Ascending aorta (tissue), 2 donors: ENCODE results near the gene MARCOL. TPM values are rescaled to one million over a fixed set of nuclear protein-coding genes. Genes with fewer than 3 reads are reported as not detected.

Source experiments
- DNase-seq, 2 donors: peaks; one replicate each; pipeline ENCODE4 v3.0.0-alpha.2; 2019; ENCODE audit warnings: low spot score in 2 of 2
- H3K27ac ChIP-seq, 2 donors: fragments of 200-600 bp; sonication (generic); one replicate each; pipeline ENCODE4 v1.5.1; 2016 to 2017; ENCODE audit warnings: mild to moderate bottlenecking in 1 of 2
- H3K27me3 ChIP-seq: fragments of 200-600 bp; sonication (generic); one replicate; pipeline ENCODE4 v1.5.1; 2017
- H3K36me3 ChIP-seq, 2 donors: fragments of 200-600 bp; sonication (generic); one replicate each; pipeline ENCODE4 v1.5.1; 2016
- H3K4me1 ChIP-seq, 2 donors: fragments of 200-600 bp; sonication (generic); one replicate each; pipeline ENCODE4 v1.5.1; 2016 to 2017; ENCODE audit warnings: mild to moderate bottlenecking in 1 of 2
- H3K4me3 ChIP-seq, 2 donors: fragments of 200-600 bp; sonication (generic); one replicate each; pipeline ENCODE4 v1.5.1; 2016 to 2017; ENCODE audit warnings: mild to moderate bottlenecking in 1 of 2
- H3K9me3 ChIP-seq, 2 donors: fragments of 200-600 bp; sonication (generic); one replicate each; pipeline ENCODE4 v1.5.1; 2016
- CTCF ChIP-seq, 3 experiments: fragments of 200-600 bp in 2 of 3; fragments of 450-650 bp in 1 of 3; sonication (generic) in 2 of 3; IDR thresholded peaks; one replicate each; pipeline ENCODE4 v1.5.1; 2016 to 2019; ENCODE audit warnings: antibody characterized with exemption in 3 of 3, mild to moderate bottlenecking in 1 of 3, moderate library complexity in 1 of 3
- intact Hi-C: fragments of 100-400 bp; cut with DNase I; formaldehyde crosslinking; loops from one replicate; pipeline ENCODE4 v1.15.1; 2023
- total RNA-seq: library from RNA; depleted of rRNA; stranded (reverse); fragments of >200 nt; gene quantifications from one replicate; pipeline ENCODE4 v1.1.0, GENCODE V29; 2016

The MARCOL gene
- total RNA-seq, 1 donor from 2014 or later = not detected

- TF ChIP-seq CTCF (IDR thresholded peaks at IDR 0.05) = no peak
- Histone ChIP-seq H3K4me1 (no peaks in the 10 kb centered on the region), H3K4me3 (no peak overlapping the region), H3K27ac (no peak overlapping the region), H3K36me3 (no peaks in the 10 kb centered on the region), H3K27me3 (no peaks in the 10 kb centered on the region), H3K9me3 (no peaks in the 10 kb centered on the region)
- no peak for DNase-seq
- intact Hi-C loops = no loop called here
Measured at GRCh38 chr5:148214665-148215185, 23.6 kb upstream of the MARCOL start.

DNA sequence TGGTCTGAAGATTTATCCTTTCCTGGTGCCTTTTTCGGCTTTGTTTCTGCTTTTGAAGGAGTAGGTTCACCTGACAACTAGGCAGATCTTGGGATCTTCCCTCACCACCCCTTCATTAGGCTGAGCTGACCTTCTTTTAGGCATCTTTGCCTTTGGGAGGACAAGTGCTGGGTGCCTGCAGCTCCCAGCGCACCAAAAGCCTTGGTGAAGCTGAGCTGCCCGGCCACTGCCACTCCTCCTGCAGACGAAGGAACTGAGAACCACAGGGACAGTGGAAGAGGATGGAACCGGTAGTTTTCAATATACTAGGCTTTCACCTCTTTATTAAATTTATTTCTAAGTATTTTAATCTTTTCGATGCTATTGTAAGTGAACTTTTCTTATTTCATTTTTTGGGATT, 16.8 kb upstream of the MARCOL start:
- Histone ChIP-seq H3K27ac (no peak overlapping the region), H3K4me3 (no peak overlapping the region), H3K9me3 (no peaks in the 10 kb centered on the region), H3K36me3 (no peaks in the 10 kb centered on the region), H3K4me1 (no peaks in the 10 kb centered on the region), H3K27me3 (no peaks in the 10 kb centered on the region)
- intact Hi-C loops = no loop called here
- no peak for DNase-seq
- no peak for TF ChIP-seq CTCF (IDR thresholded peaks at IDR 0.05)

- Histone ChIP-seq H3K27me3 (no peaks in the 10 kb centered on the region), H3K27ac (no peak overlapping the region), H3K4me1 (no peaks in the 10 kb centered on the region), H3K36me3 (no peaks in the 10 kb centered on the region), H3K9me3 (no peaks in the 10 kb centered on the region), H3K4me3 (no peak overlapping the region)
- intact Hi-C loops = no loop called here
- TF ChIP-seq CTCF (IDR thresholded peaks at IDR 0.05) = no peak
- DNase-seq = no peak
Measured at GRCh38 chr5:148224117-148224742, 14.1 kb upstream of the MARCOL start.

GRCh38 chr5:148228392-148228984, 9.8 kb upstream of the MARCOL start:
- no peak overlapping the region for H3K4me3 ChIP-seq
- H3K36me3 ChIP-seq = no peaks in the 10 kb centered on the region
- H3K27me3 ChIP-seq = no peaks in the 10 kb centered on the region
- intact Hi-C loops = no loop called here
- H3K4me1 ChIP-seq = no peaks in the 10 kb centered on the region
- no peak for DNase-seq
- H3K9me3 ChIP-seq = no peaks in the 10 kb centered on the region
- H3K27ac ChIP-seq = no peak overlapping the region
- TF ChIP-seq CTCF (IDR thresholded peaks at IDR 0.05) = no peak

GRCh38 chr5:148229840-148230239, 8.5 kb upstream of the MARCOL start:
- H3K4me1 ChIP-seq = no peaks in the 10 kb centered on the region
- no peaks in the 10 kb centered on the region for H3K36me3 ChIP-seq
- H3K27ac ChIP-seq = no peak overlapping the region
- no peak for TF ChIP-seq CTCF (IDR thresholded peaks at IDR 0.05)
- H3K4me3 ChIP-seq = no peak overlapping the region
- H3K27me3 ChIP-seq = no peaks in the 10 kb centered on the region
- DNase-seq = no peak
- intact Hi-C loops = no loop called here
- H3K9me3 ChIP-seq = no peaks in the 10 kb centered on the region
